Psoas muscle (tissue), 8 donors: Measurements from ENCODE around the gene PCSK7. TPM values are rescaled to one million over a fixed set of nuclear protein-coding genes. Genes with fewer than 3 reads are reported as not detected.

Experiments
- ATAC-seq, 4 donors: fragments of 200-7000 bp; cut with Tn5 transposase; one replicate each; pipeline ENCODE4 v1.9.1; 2020; ENCODE audit warnings: moderate library complexity in 3 of 4, mild to moderate bottlenecking in 2 of 4
- DNase-seq, 2 donors: peaks; one replicate each; pipeline ENCODE4 v3.0.0-alpha.2; 2020
- H3K27ac ChIP-seq: fragments of 200-600 bp; one replicate; pipeline ENCODE4 v1.8.0; 2022
- H3K27me3 ChIP-seq, 3 donors: fragments of 200-600 bp in 1 of 3; one replicate each; pipeline versions ENCODE4 v1.6.1 to v1.8.0; 2013 to 2022; ENCODE audit warnings: low read length in 2 of 3, mild to moderate bottlenecking in 2 of 3, moderate library complexity in 1 of 3; ENCODE audit not compliant: insufficient read depth in 3 of 3
- H3K36me3 ChIP-seq, 2 donors: fragments of 200-600 bp in 1 of 2; one replicate each; pipeline versions ENCODE4 v1.6.1 to v1.8.0; 2013 to 2022; ENCODE audit warnings: low read depth in 1 of 2, mild to moderate bottlenecking in 1 of 2, moderate library complexity in 1 of 2; ENCODE audit not compliant: insufficient read depth in 1 of 2
- H3K4me1 ChIP-seq: fragments of 200-600 bp; one replicate; pipeline ENCODE4 v1.8.0; 2022
- H3K4me3 ChIP-seq: fragments of 200-600 bp; one replicate; pipeline ENCODE4 v1.8.0; 2022; ENCODE audit warnings: mild to moderate bottlenecking
- H3K9me3 ChIP-seq: fragments of 200-600 bp; one replicate; pipeline ENCODE4 v1.8.0; 2022
- CTCF ChIP-seq: fragments of 200-600 bp; IDR thresholded peaks from one replicate; pipeline ENCODE4 v1.8.0; 2022; ENCODE audit warnings: antibody characterized with exemption
- WGBS, 3 donors: extraction: QIAGEN DNeasy Blood & Tissue Kit; methylation state at CpG; one replicate each; pipeline versions ENCODE4 v1.1.6 to v1.1.7; 2013; 5-methylcytosine and 5-hydroxymethylcytosine counted together
- intact Hi-C, 2 donors: fragments of 100-400 bp; cut with DNase I; formaldehyde crosslinking; loops; one replicate each; pipeline versions ENCODE4 v1.11.0 to v1.14.2; 2022
- polyA plus RNA-seq, 3 donors: library from polyadenylated mRNA; stranded (reverse); fragments of 200-250 nt; gene quantifications; one replicate each; pipeline ENCODE4 v1.2.3, GENCODE V29; 2013
- total RNA-seq, 4 donors: library from RNA; stranded (reverse); fragmentation: NEBNext Ultra II Directional in 2 of 4; extraction: Animal tissue kit (Norgen Biotek cat#: 25700) in 2 of 4; gene quantifications; one replicate each; pipeline versions ENCODE4 v1.2.1 to v1.2.4, GENCODE V29; 2021 to 2023
- donor health status: healthy with polysubstance abuse.
- donor health status: DM: no; HTN: no; CAD: no; lungs with moderate emphysema.
- donor health status: Bipolar disorder and iron deficiency.
- donor health status: healthy.
- donor health status: DM: yes; HTN: yes; CAD: no.
- donor health status: DM: no; HTN: no; CAD: no.
- donor health status: DM: no; HTN: no; CAD: no.
- donor health status: DM: yes; HTN: yes; CAD: no.

The PCSK7 gene
- total and polyA plus RNA-seq, 7 donors: 9.9 to 23.6 (median 17.5) TPM

GRCh38 chr11:117189941-117190544 is 41.8 kb downstream of the PCSK7 start:
- ATAC-seq (no peak), DNase-seq (no peak)
- Histone ChIP-seq H3K27me3 (no peaks in the 10 kb centered on the region), H3K4me3 (no peak overlapping the region), H3K27ac (no peak overlapping the region), H3K36me3 (peaks cover 0 to 84% of the 10 kb centered on the region in 2 donors), H3K4me1 (no peaks in the 10 kb centered on the region), H3K9me3 (no peaks in the 10 kb centered on the region)
- WGBS, 3 donors: 86 to 87% (median 87%) methylated on average over 8 of the region's 8 CpGs
- intact Hi-C loops: no loop called here
- TF ChIP-seq CTCF: no peak

- peaks cover 0 to 89% of the 10 kb centered on the region in 2 donors for H3K36me3 ChIP-seq
- no peaks in the 10 kb centered on the region for H3K27me3 ChIP-seq
- no peaks in the 10 kb centered on the region for H3K9me3 ChIP-seq
- no peak overlapping the region for H3K27ac ChIP-seq
- WGBS, 3 donors: 91 to 94% (median 92%) methylated on average over 22 of the region's 22 CpGs
- intact Hi-C loops: no loop called here
- H3K4me3 ChIP-seq: no peak overlapping the region
- H3K4me1 ChIP-seq: no peaks in the 10 kb centered on the region
- ATAC-seq: no peak
- TF ChIP-seq CTCF: no peak
- no peak for DNase-seq
Measured at GRCh38 chr11:117189191-117189940, 42.5 kb downstream of the PCSK7 start.

- H3K27ac ChIP-seq: no peak overlapping the region
- DNase-seq (no peak), ATAC-seq (peak in 1 of 4 donors; percentile 12)
- H3K9me3 ChIP-seq: no peaks in the 10 kb centered on the region
- no peak overlapping the region for H3K4me3 ChIP-seq
- intact Hi-C loops: no loop called here
- H3K4me1 ChIP-seq: no peaks in the 10 kb centered on the region
- H3K36me3 ChIP-seq: peaks cover 0 to 95% of the 10 kb centered on the region in 2 donors
- no peaks in the 10 kb centered on the region for H3K27me3 ChIP-seq
- no peak for TF ChIP-seq CTCF
- WGBS, 3 donors: 89 to 90% (median 90%) methylated on average over 20 of the region's 20 CpGs
Measured at GRCh38 chr11:117188620-117189081, 43.2 kb downstream of the PCSK7 start.

GRCh38 chr11:117187799-117188481 is 43.9 kb downstream of the PCSK7 start:
- no peak overlapping the region for H3K27ac ChIP-seq
- no peak overlapping the region for H3K4me3 ChIP-seq
- intact Hi-C loops: no loop called here
- no peak for TF ChIP-seq CTCF
- H3K4me1 ChIP-seq: no peaks in the 10 kb centered on the region
- ATAC-seq (no peak), DNase-seq (peak in 1 of 2 donors; percentile 41)
- peaks cover 0 to 95% of the 10 kb centered on the region in 2 donors for H3K36me3 ChIP-seq
- H3K9me3 ChIP-seq: no peaks in the 10 kb centered on the region
- no peaks in the 10 kb centered on the region for H3K27me3 ChIP-seq
- 89 to 91% (median 90%) methylated on average over 16 of the region's 16 CpGs for WGBS, 3 donors
